Esophagus squamous epithelium (tissue), 5 donors: ENCODE results near the gene PPP2R2C. TPM values are rescaled to one million over a fixed set of nuclear protein-coding genes. Genes with fewer than 3 reads are reported as not detected.

Experiments
- DNase-seq: peaks from one replicate; lab custom pipeline; 2025; lab: John Stamatoyannopoulos, UW
- H3K27ac ChIP-seq, 4 donors: fragments of 200-600 bp; sonication (generic); one replicate each; pipeline ENCODE4 v1.5.1; 2016 to 2019; ENCODE audit warnings: mild to moderate bottlenecking in 1 of 4
- H3K27me3 ChIP-seq, 4 donors: fragments of 200-600 bp; sonication (generic); 1 replicate in 3 of 4; 2 replicates in 1 of 4; pipeline versions ENCODE4 v1.5.1 to v1.6.0; 2017 to 2021; ENCODE audit warnings: antibody characterized with exemption in 1 of 4
- H3K36me3 ChIP-seq, 3 donors: fragments of 200-600 bp; sonication (generic); one replicate each; pipeline ENCODE4 v1.5.1; 2016 to 2019
- H3K4me1 ChIP-seq, 3 donors: fragments of 200-600 bp; sonication (generic); one replicate each; pipeline ENCODE4 v1.5.1; 2017 to 2019
- H3K4me3 ChIP-seq, 4 donors: fragments of 200-600 bp; sonication (generic); 1 replicate in 3 of 4; 2 replicates in 1 of 4; pipeline ENCODE4 v1.5.1; 2016 to 2019; ENCODE audit warnings: mild to moderate bottlenecking in 2 of 4, moderate library complexity in 1 of 4
- H3K9me3 ChIP-seq, 3 donors: fragments of 200-600 bp; sonication (generic); one replicate each; pipeline ENCODE4 v1.5.1; 2016 to 2019
- POLR2A ChIP-seq, 4 donors: fragments of 450-650 bp; IDR thresholded peaks; one replicate each; pipeline ENCODE4 v1.6.1; 2017; ENCODE audit warnings: antibody characterized with exemption in 4 of 4, mild to moderate bottlenecking in 4 of 4, moderate library complexity in 3 of 4
- WGBS, 2 donors: methylation state at CpG; one replicate each; pipeline ENCODE4 v1.1.5; 2018; 5-methylcytosine and 5-hydroxymethylcytosine counted together
- intact Hi-C: fragments of 100-400 bp; cut with DNase I; formaldehyde crosslinking; loops from one replicate; pipeline ENCODE4 v1.15.0; 2022
- total RNA-seq, 4 donors: library from RNA; depleted of rRNA; stranded (reverse); fragments of >200 nt; gene quantifications; one replicate each; pipeline ENCODE4 v1.1.0, GENCODE V29; 2016
- TF ChIP-seq, protein P1 (sequence below), 6 experiments: fragments of 450-650 bp in 4 of 6; fragments of 200-600 bp in 2 of 6; sonication (generic) in 2 of 6; IDR thresholded peaks; one replicate each; pipeline ENCODE4 v1.5.1; 2016 to 2019; ENCODE audit warnings: antibody characterized with exemption in 6 of 6, mild to moderate bottlenecking in 4 of 6, moderate library complexity in 4 of 6
- donor health status: DM: yes; HTN: yes; CAD: no.

Gene PPP2R2C
- total RNA-seq, 4 donors from 2014 or later, result 26.9 to 76.3 (median 53.7) TPM

GRCh38 chr4:6345866-6346265 is 126.5 kb downstream of the PPP2R2C start:
- H3K27me3 ChIP-seq, result peaks cover 0 to 17% (median 0%) of the 10 kb centered on the region in 4 donors
- no peak overlapping the region for H3K27ac ChIP-seq
- TF ChIP-seq, protein P1, sequence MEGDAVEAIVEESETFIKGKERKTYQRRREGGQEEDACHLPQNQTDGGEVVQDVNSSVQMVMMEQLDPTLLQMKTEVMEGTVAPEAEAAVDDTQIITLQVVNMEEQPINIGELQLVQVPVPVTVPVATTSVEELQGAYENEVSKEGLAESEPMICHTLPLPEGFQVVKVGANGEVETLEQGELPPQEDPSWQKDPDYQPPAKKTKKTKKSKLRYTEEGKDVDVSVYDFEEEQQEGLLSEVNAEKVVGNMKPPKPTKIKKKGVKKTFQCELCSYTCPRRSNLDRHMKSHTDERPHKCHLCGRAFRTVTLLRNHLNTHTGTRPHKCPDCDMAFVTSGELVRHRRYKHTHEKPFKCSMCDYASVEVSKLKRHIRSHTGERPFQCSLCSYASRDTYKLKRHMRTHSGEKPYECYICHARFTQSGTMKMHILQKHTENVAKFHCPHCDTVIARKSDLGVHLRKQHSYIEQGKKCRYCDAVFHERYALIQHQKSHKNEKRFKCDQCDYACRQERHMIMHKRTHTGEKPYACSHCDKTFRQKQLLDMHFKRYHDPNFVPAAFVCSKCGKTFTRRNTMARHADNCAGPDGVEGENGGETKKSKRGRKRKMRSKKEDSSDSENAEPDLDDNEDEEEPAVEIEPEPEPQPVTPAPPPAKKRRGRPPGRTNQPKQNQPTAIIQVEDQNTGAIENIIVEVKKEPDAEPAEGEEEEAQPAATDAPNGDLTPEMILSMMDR (IDR thresholded peaks at IDR 0.05), result no peak
- no peak for TF ChIP-seq POLR2A (IDR thresholded peaks at IDR 0.05)
- H3K4me3 ChIP-seq, result no peak overlapping the region
- peaks cover 0 to 12% (median 0%) of the 10 kb centered on the region in 3 donors for H3K4me1 ChIP-seq
- peaks cover 0 to 20% (median 0%) of the 10 kb centered on the region in 3 donors for H3K36me3 ChIP-seq
- H3K9me3 ChIP-seq, result no peaks in the 10 kb centered on the region
- 80 to 89% methylated on average over 10 to 11 of the region's 13 CpGs for WGBS, 2 donors
- intact Hi-C loops, result no loop called here
- DNase-seq, result no peak

DNA sequence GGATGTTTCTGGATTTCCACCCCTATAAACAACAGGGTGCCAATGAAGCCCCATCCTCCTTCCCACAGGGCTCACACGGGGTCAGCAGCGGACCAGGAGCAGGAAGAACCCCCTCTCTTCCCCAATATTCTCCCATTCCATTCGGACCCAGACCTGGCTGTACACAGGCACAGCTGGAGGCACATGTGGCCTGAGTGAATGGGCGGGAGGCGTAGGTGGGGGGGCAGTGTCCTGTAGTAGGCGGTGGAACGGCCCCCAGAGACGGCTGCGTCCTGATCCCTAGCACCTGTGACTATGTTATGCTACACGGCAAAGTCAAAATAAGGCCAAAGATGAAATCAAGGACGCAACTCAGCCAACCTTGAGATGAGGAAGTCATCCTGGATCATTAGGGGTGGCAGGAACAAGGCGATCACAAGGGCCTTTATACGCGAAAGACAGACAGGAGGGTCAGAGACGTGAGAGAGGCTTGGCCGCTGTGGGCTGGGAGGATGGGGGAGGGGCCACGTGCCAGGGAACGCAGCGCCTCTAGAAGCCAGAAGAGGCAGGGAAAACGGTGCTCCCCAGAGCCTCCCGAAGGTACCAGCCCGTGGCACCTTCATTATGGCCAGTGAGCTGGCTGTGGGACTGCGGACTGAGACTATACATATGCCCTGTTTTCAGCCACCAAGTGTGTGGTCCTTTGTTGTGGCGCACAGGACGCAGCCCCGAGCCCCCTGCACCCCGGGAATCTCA is 127.2 kb downstream of the PPP2R2C start:
- Histone ChIP-seq H3K4me3 (no peak overlapping the region), H3K9me3 (no peaks in the 10 kb centered on the region), H3K36me3 (peaks cover 0 to 20% (median 0%) of the 10 kb centered on the region in 3 donors), H3K4me1 (peaks cover 0 to 12% (median 0%) of the 10 kb centered on the region in 3 donors), H3K27me3 (peaks cover 0 to 21% (median 0%) of the 10 kb centered on the region in 4 donors), H3K27ac (no peak overlapping the region)
- WGBS, 2 donors, result 81 to 83% methylated on average over 21 to 24 of the region's 27 CpGs
- intact Hi-C loops, result no loop called here
- TF ChIP-seq POLR2A (IDR thresholded peaks at IDR 0.05), result no peak
- TF ChIP-seq, protein P1 (IDR thresholded peaks at IDR 0.05), result no peak
- DNase-seq, result no peak

DNA sequence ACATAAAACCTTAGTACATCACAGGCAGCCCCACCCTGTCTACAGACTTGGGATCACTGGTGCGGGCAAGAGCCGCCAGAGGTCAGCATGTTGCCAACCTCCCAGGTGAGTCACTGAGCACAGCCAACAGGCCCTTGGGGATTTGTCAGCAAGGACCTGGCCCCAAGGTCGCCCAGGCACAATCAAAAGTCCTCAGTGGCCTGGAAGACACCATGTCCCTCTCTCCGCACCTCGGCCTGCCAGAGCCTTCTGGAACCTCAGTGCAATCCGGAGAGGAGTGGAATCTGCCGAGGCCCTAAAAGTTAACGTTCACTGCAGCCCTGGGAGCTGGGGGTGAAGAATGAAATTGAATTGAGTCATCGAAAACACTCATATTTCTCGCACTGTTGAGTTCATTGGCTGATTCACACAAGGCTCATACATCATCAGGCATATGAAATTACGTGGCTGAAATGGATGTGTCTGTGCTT is 128.4 kb downstream of the PPP2R2C start:
- WGBS, 2 donors, result 42 to 57% methylated on average over 8 to 10 of the region's 11 CpGs
- Histone ChIP-seq H3K4me3 (no peak overlapping the region), H3K27me3 (peaks cover 0 to 33% (median 0%) of the 10 kb centered on the region in 4 donors), H3K9me3 (no peaks in the 10 kb centered on the region), H3K4me1 (peaks cover 0 to 12% (median 0%) of the 10 kb centered on the region in 3 donors), H3K36me3 (peaks cover 0 to 20% (median 0%) of the 10 kb centered on the region in 3 donors), H3K27ac (peak overlapping the region in 3 of 4 donors; percentile 52 to 73 (median 56))
- intact Hi-C loops, result no loop called here
- TF ChIP-seq, protein P1 (IDR thresholded peaks at IDR 0.05), result peak in 3 of 6 experiments; percentile 13 to 37 (median 16)
- TF ChIP-seq POLR2A (IDR thresholded peaks at IDR 0.05), result no peak
- DNase-seq, result no peak

DNA sequence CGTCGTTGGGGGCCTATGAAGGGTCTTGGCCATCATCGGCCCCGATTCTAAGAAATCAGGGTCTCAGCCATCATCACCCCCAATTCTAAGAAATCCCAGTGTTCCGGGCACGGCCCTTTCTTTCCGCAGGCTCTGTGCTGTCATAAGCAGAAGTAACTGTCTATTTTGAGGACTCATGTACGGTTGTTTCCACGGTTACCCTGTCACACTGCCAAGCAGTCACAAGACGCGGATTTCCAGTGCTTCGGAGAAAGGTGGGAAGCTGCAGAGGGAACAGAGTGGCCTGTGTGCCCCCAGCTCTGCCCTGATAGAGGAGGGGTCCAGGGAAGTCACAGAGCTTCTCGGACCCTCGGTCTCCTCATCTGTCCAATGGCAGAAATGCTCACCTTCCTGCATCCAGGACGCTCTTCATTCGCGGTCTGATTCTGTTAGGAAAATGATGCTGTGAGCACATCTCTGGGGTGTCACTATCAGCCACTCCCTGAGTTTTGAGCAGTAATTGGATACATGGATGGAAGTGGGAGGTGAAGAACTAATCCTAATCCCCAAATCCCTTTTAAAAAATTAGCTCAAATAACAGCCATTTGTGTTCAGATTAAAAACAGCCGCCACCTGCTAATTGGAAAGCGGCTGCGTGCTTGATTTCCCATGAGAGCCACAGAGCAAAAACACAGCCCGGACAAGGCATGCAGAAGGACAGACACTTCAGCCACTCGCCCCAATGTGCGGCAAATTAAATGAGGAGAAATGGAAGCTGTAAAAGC is 129.7 kb downstream of the PPP2R2C start:
- intact Hi-C loops, result no loop called here
- TF ChIP-seq, protein P1 (IDR thresholded peaks at IDR 0.05), result no peak
- no peak for TF ChIP-seq POLR2A (IDR thresholded peaks at IDR 0.05)
- H3K36me3 ChIP-seq, result peaks cover 0 to 20% (median 0%) of the 10 kb centered on the region in 3 donors
- WGBS, 2 donors, result 66 to 76% methylated on average over 17 to 23 of the region's 23 CpGs
- no peaks in the 10 kb centered on the region for H3K9me3 ChIP-seq
- H3K4me3 ChIP-seq, result no peak overlapping the region
- no peak for DNase-seq
- no peak overlapping the region for H3K27ac ChIP-seq
- H3K27me3 ChIP-seq, result peaks cover 0 to 34% (median 0%) of the 10 kb centered on the region in 4 donors
- H3K4me1 ChIP-seq, result peaks cover 0 to 12% (median 0%) of the 10 kb centered on the region in 3 donors
